IMR-90 (cell line): ENCODE measurements around the gene MAPK10. TPM values are rescaled to one million over a fixed set of nuclear protein-coding genes. Genes with fewer than 3 reads are reported as not detected.

Source experiments
- ATAC-seq: fragments of 200-7000 bp; cut with Tn5 transposase; 2 replicates; pipeline ENCODE4 v1.9.1; 2020; ENCODE audit warnings: low read depth, mild to moderate bottlenecking, moderate library complexity
- BruUV-seq: library from RNA; stranded (reverse); fragments of 400-500 nt; replicated peaks from 2 replicates; lab custom pipeline; 2021; lab: Mats Ljungman, UMichigan
- CTCF ChIA-PET: fragments of 300-600 bp; formaldehyde crosslinking; extraction: SDS; loops from one replicate; lab custom pipeline; 2021; ENCODE audit warnings: antibody characterized with exemption; lab: Yijun Ruan, JAX
- POLR2A ChIA-PET: fragments of 300-600 bp; sonication (Branson Sonifier 250); formaldehyde crosslinking; loops from one replicate; lab custom pipeline; 2022; ENCODE audit warnings: antibody characterized with exemption; ENCODE audit not compliant: unreplicated experiment; lab: Charles Lee
- DNase-seq: peaks from one replicate; pipeline ENCODE4 v3.0.0; 2013
- H2AFZ ChIP-seq: replicated peaks from 2 replicates; pipeline ENCODE3; 2013; ENCODE audit warnings: low read length, mild to moderate bottlenecking; ENCODE audit not compliant: poor library complexity
- H2AK5ac ChIP-seq: 2 replicates; pipeline ENCODE4 v1.6.1; 2013; ENCODE audit warnings: low read depth, low read length, inconsistent platforms
- H2AK9ac ChIP-seq: replicated peaks from 2 replicates; pipeline ENCODE3; 2013; ENCODE audit warnings: mild to moderate bottlenecking, low read depth, low read length, moderate library complexity; ENCODE audit not compliant: poor library complexity
- H2BK120ac ChIP-seq: 2 replicates; pipeline ENCODE4 v1.6.1; 2013; ENCODE audit warnings: low read depth, low read length, inconsistent platforms
- H2BK15ac ChIP-seq: 3 replicates; pipeline ENCODE4 v1.6.1; 2013; ENCODE audit warnings: low read depth, low read length, inconsistent platforms
- H2BK20ac ChIP-seq: 2 replicates; pipeline ENCODE4 v1.6.1; 2013; ENCODE audit warnings: low read depth, mild to moderate bottlenecking, inconsistent platforms, low read length, moderate library complexity
- H2BK5ac ChIP-seq: 2 replicates; pipeline ENCODE4 v1.6.1; 2013; ENCODE audit warnings: mild to moderate bottlenecking, low read depth, low read length, inconsistent platforms; ENCODE audit not compliant: poor library complexity, severe bottlenecking
- H3K14ac ChIP-seq: replicated peaks from 2 replicates; pipeline ENCODE4 v1.6.1; 2013; ENCODE audit warnings: low read depth, low read length, inconsistent platforms
- H3K18ac ChIP-seq: 2 replicates; pipeline ENCODE4 v1.6.1; 2013; ENCODE audit warnings: low read depth, low read length, control low read depth
- H3K23ac ChIP-seq: 2 replicates; pipeline ENCODE4 v1.6.1; 2013; ENCODE audit warnings: low read depth, low read length, inconsistent platforms
- H3K27ac ChIP-seq: 2 replicates; pipeline ENCODE4 v1.5.1; 2013; ENCODE audit warnings: mild to moderate bottlenecking, control low read depth, low read length; ENCODE audit not compliant: insufficient read depth
- H3K27me3 ChIP-seq: 2 replicates; pipeline ENCODE4 v1.6.1; 2013; ENCODE audit warnings: low read length; ENCODE audit not compliant: control insufficient read depth, insufficient read depth
- H3K36me3 ChIP-seq: 2 replicates; pipeline ENCODE4 v1.6.1; 2013; ENCODE audit warnings: low read length, mixed read lengths; ENCODE audit not compliant: control insufficient read depth, insufficient read depth
- H3K4ac ChIP-seq: 2 replicates; pipeline ENCODE4 v1.6.1; 2013; ENCODE audit warnings: low read depth, low read length, inconsistent platforms
- H3K4me1 ChIP-seq: 2 replicates; pipeline ENCODE4 v1.6.1; 2013; ENCODE audit warnings: low read length, mixed read lengths; ENCODE audit not compliant: control insufficient read depth, insufficient read depth
- H3K4me2 ChIP-seq: 2 replicates; pipeline ENCODE4 v1.6.1; 2013; ENCODE audit warnings: low read depth, mild to moderate bottlenecking, control low read depth, low read length, moderate library complexity
- H3K4me3 ChIP-seq: 2 replicates; pipeline ENCODE4 v1.5.1; 2013; ENCODE audit warnings: low read depth, mild to moderate bottlenecking, control low read depth, low read length, moderate library complexity; ENCODE audit not compliant: insufficient read depth
- H3K56ac ChIP-seq: 2 replicates; pipeline ENCODE4 v1.6.1; 2013; ENCODE audit warnings: low read length, inconsistent platforms; ENCODE audit not compliant: insufficient read depth; ENCODE audit errors: extremely low read depth
- H3K79me1 ChIP-seq, 2 experiments: 2 replicates each; pipeline ENCODE4 v1.6.1; 2013; ENCODE audit warnings: low read length in 2 of 2, inconsistent platforms in 1 of 2, low read depth in 1 of 2
- H3K9ac ChIP-seq: 2 replicates; pipeline ENCODE4 v1.6.1; 2013; ENCODE audit warnings: low read depth, low read length, control low read depth
- H3K9me1 ChIP-seq: 2 replicates; pipeline ENCODE4 v1.6.1; 2013; ENCODE audit warnings: low read length, inconsistent platforms; ENCODE audit not compliant: insufficient read depth
- H3K9me3 ChIP-seq: 2 replicates; pipeline ENCODE4 v1.6.1; 2013; ENCODE audit warnings: low read length; ENCODE audit not compliant: control insufficient read depth, insufficient read depth
- H4K20me1 ChIP-seq: 2 replicates; pipeline ENCODE4 v1.6.1; 2013; ENCODE audit warnings: low read length, inconsistent platforms; ENCODE audit not compliant: insufficient read depth
- H4K5ac ChIP-seq: 2 replicates; pipeline ENCODE4 v1.6.1; 2013; ENCODE audit warnings: mild to moderate bottlenecking, low read depth, low read length, control low read depth
- H4K8ac ChIP-seq, 2 experiments: 2 replicates each; pipeline ENCODE4 v1.6.1; 2013; ENCODE audit warnings: low read depth in 2 of 2, low read length in 2 of 2, control low read depth in 1 of 2, inconsistent platforms in 1 of 2
- H4K91ac ChIP-seq: 2 replicates; pipeline ENCODE4 v1.6.1; 2013; ENCODE audit warnings: low read depth, low read length, inconsistent platforms; ENCODE audit not compliant: insufficient read depth
- BHLHE40 ChIP-seq: fragments of 150-350 bp; IDR thresholded peaks from 2 replicates; pipeline ENCODE4 v1.6.1; 2016; ENCODE audit warnings: mild to moderate bottlenecking, low read depth, low read length
- MAFK ChIP-seq: IDR thresholded peaks from 2 replicates; pipeline ENCODE4 v1.6.1; 2012; ENCODE audit warnings: low read depth, low read length, improper control_type of control experiment
- RAD21 ChIP-seq: IDR thresholded peaks from 2 replicates; pipeline ENCODE4 v1.6.1; 2012; ENCODE audit warnings: low read length, improper control_type of control experiment
- SMC3 ChIP-seq: fragments of 150-350 bp; IDR thresholded peaks from 2 replicates; pipeline ENCODE4 v1.6.1; 2016; ENCODE audit warnings: low read depth, mild to moderate bottlenecking, antibody characterized with exemption, low read length, moderate library complexity
- WGBS, 2 experiments: methylation state at CpG; one replicate each; pipeline versions ENCODE4 v1.1.5 to v1.1.7; 2013; ENCODE audit warnings: missing lambda C conversion rate in 2 of 2; ENCODE audit not compliant: insufficient read length in 1 of 2; ENCODE audit errors: extremely low coverage in 2 of 2; 5-methylcytosine and 5-hydroxymethylcytosine counted together
- dilution Hi-C: fragments of 300-500 bp; cut with HindIII; formaldehyde crosslinking; loops from one replicate; pipeline ENCODE4 v1.14.3; 2018; ENCODE audit warnings: low sequenced_read_pairs; ENCODE audit not compliant: unreplicated experiment
- in situ Hi-C: fragments of 300-500 bp; cut with MboI; formaldehyde crosslinking; loops from 3 replicates; pipeline ENCODE4 v1.14.3; 2019; ENCODE audit warnings: low sequenced_read_pairs, inconsistent platforms, mixed read lengths
- intact Hi-C: fragments of 100-400 bp; cut with micrococcal nuclease; formaldehyde crosslinking; loops from 2 replicates; pipeline ENCODE4 v1.10.0; 2022
- polyA plus RNA-seq, 3 experiments: library from polyadenylated mRNA; depleted of rRNA; stranded (reverse); fragments of >200 nt; gene quantifications; 2 replicates each; pipeline ENCODE4 v1.2.3, GENCODE V29; 2012; ENCODE audit warnings: low replicate concordance in 1 of 3
- total RNA-seq: library from RNA; depleted of rRNA; stranded (reverse); fragments of >200 nt; gene quantifications from 2 replicates; pipeline ENCODE4 v1.2.3, GENCODE V29; 2012
- TF ChIP-seq, protein P1 (sequence below): fragments of 150-350 bp; IDR thresholded peaks from 2 replicates; pipeline ENCODE4 v1.6.1; 2017; ENCODE audit warnings: mild to moderate bottlenecking, antibody characterized with exemption, low read length, low read depth
- TF ChIP-seq, protein P2 (sequence below): fragments of 150-350 bp; IDR thresholded peaks from 2 replicates; pipeline ENCODE4 v1.6.1; 2016; ENCODE audit warnings: low read depth, mild to moderate bottlenecking, low read length, moderate library complexity, borderline replicate concordance
- TF ChIP-seq, protein P3 (sequence below): conservative IDR thresholded peaks from 2 replicates; pipeline ENCODE4 v1.5.1; 2012; ENCODE audit warnings: mild to moderate bottlenecking, low read depth, low read length, improper control_type of control experiment

MAPK10 gene
- total and polyA plus RNA-seq, 2 of the 4 experiments (the other 2 are of a cell fraction): 2.8 to 6.5 TPM

GRCh38 chr4:85968945-85969819 is 390.7 kb downstream of the MAPK10 start:
- TF ChIP-seq BHLHE40: no peak
- TF ChIP-seq SMC3: peak; percentile 68
- TF ChIP-seq RAD21: peak; percentile 73
- TF ChIP-seq, protein P1, sequence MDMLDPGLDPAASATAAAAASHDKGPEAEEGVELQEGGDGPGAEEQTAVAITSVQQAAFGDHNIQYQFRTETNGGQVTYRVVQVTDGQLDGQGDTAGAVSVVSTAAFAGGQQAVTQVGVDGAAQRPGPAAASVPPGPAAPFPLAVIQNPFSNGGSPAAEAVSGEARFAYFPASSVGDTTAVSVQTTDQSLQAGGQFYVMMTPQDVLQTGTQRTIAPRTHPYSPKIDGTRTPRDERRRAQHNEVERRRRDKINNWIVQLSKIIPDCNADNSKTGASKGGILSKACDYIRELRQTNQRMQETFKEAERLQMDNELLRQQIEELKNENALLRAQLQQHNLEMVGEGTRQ: no peak
- no peak for TF ChIP-seq MAFK
- TF ChIP-seq, protein P2, sequence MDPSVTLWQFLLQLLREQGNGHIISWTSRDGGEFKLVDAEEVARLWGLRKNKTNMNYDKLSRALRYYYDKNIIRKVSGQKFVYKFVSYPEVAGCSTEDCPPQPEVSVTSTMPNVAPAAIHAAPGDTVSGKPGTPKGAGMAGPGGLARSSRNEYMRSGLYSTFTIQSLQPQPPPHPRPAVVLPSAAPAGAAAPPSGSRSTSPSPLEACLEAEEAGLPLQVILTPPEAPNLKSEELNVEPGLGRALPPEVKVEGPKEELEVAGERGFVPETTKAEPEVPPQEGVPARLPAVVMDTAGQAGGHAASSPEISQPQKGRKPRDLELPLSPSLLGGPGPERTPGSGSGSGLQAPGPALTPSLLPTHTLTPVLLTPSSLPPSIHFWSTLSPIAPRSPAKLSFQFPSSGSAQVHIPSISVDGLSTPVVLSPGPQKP: no peak
- TF ChIP-seq, protein P3, sequence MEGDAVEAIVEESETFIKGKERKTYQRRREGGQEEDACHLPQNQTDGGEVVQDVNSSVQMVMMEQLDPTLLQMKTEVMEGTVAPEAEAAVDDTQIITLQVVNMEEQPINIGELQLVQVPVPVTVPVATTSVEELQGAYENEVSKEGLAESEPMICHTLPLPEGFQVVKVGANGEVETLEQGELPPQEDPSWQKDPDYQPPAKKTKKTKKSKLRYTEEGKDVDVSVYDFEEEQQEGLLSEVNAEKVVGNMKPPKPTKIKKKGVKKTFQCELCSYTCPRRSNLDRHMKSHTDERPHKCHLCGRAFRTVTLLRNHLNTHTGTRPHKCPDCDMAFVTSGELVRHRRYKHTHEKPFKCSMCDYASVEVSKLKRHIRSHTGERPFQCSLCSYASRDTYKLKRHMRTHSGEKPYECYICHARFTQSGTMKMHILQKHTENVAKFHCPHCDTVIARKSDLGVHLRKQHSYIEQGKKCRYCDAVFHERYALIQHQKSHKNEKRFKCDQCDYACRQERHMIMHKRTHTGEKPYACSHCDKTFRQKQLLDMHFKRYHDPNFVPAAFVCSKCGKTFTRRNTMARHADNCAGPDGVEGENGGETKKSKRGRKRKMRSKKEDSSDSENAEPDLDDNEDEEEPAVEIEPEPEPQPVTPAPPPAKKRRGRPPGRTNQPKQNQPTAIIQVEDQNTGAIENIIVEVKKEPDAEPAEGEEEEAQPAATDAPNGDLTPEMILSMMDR: peak; percentile 69
- Histone ChIP-seq H3K14ac (no peak overlapping the region), H2AK9ac (no peak overlapping the region), H4K20me1 (no peaks in the 10 kb centered on the region), H2AFZ (no peak overlapping the region), H2BK20ac (no peak overlapping the region), H3K4me1 (peaks cover 6% of the 10 kb centered on the region; the same call in 1 of the 2 replicates), H3K23ac (no peak overlapping the region), H3K9me1 (no peaks in the 10 kb centered on the region; the same call in 1 of the 2 replicates), H3K18ac (no peak overlapping the region), H3K4me3 (no peak overlapping the region), H3K4ac (no peak overlapping the region), H2BK15ac (no peak overlapping the region), H3K4me2 (no peak overlapping the region; the same call in 1 of the 2 replicates), H3K9me3 (no peaks in the 10 kb centered on the region), H3K79me1 (peaks cover 8 to 19% of the 10 kb centered on the region in 2 experiments; a peak in 3 of 4 replicates), H2BK120ac (no peak overlapping the region; the same call in 1 of the 2 replicates), H4K91ac (no peak overlapping the region), H3K27me3 (no peaks in the 10 kb centered on the region), H3K9ac (no peak overlapping the region), H3K56ac (no peak overlapping the region), H4K5ac (no peak overlapping the region), H3K36me3 (no peaks in the 10 kb centered on the region), H2AK5ac (no peak overlapping the region), H3K27ac (no peak overlapping the region), H2BK5ac (peak overlapping the region; percentile 43), H4K8ac (no peak overlapping the region)
- peak; percentile 72 for DNase-seq
- BruUV-seq: no TSS peak
- no CpG with 5 or more reads among the region's 3 CpGs for WGBS, 2 experiments
- ATAC-seq: peak; percentile 72
- in situ Hi-C loops: loop anchor here (5.0 kb wide), 1 partner anchor 217 kb away; no protein-coding TSS in a partner anchor
- dilution Hi-C loops: no loop called here
- ChIA-PET POLR2A (no interaction called here), CTCF (interaction anchor here (0.5 to 2.7 kb wide), 9 partner anchors 18 to 213 kb away, joined by 3 to 21 read pairs (median 3); no protein-coding TSS in a partner anchor)
- intact Hi-C loops: loop anchor here (1.0 to 10.0 kb wide), 5 partner anchors 75 to 822 kb away; no protein-coding TSS in a partner anchor
